Keratinocyte (primary cell): ENCODE results near the gene PADI6. TPM values are rescaled to one million over a fixed set of nuclear protein-coding genes. Genes with fewer than 3 reads are reported as not detected.

Source experiments
- DNase-seq: peaks from one replicate; pipeline ENCODE4 v3.0.0-alpha.2; 2011; ENCODE audit warnings: low read depth, missing footprints, low spot score
- FAIRE-seq: peaks from 2 replicates; lab custom pipeline; 2011; peaks lifted over from hg19 to GRCh38; lab: Jason Lieb, UNC
- H2AFZ ChIP-seq: 2 replicates; pipeline ENCODE4 v1.6.0; 2012; ENCODE audit warnings: low read length, control low read depth, inconsistent platforms; ENCODE audit not compliant: control insufficient read depth
- H3K27ac ChIP-seq: 2 replicates; pipeline ENCODE4 v1.5.1; 2011; ENCODE audit warnings: low read length; ENCODE audit not compliant: control insufficient read depth, insufficient read depth
- H3K27me3 ChIP-seq: 3 replicates; pipeline ENCODE4 v1.6.0; 2011; ENCODE audit warnings: low read length; ENCODE audit not compliant: control insufficient read depth, insufficient read depth; ENCODE audit errors: extremely low read depth
- H3K36me3 ChIP-seq, 2 experiments: 2 replicates in 1 of 2; 3 replicates in 1 of 2; pipeline ENCODE4 v1.5.1; 2011; ENCODE audit warnings: low read length in 2 of 2, mild to moderate bottlenecking in 1 of 2; ENCODE audit not compliant: control insufficient read depth in 2 of 2, insufficient read depth in 2 of 2; ENCODE audit errors: extremely low read depth in 1 of 2
- H3K4me1 ChIP-seq: 3 replicates; pipeline ENCODE4 v1.5.1; 2011; ENCODE audit warnings: low read length; ENCODE audit not compliant: control insufficient read depth, insufficient read depth; ENCODE audit errors: extremely low read depth
- H3K4me2 ChIP-seq: 3 replicates; pipeline ENCODE4 v1.6.0; 2011; ENCODE audit warnings: low read depth, low read length; ENCODE audit not compliant: control insufficient read depth, insufficient read depth; ENCODE audit errors: extremely low read depth
- H3K4me3 ChIP-seq, 3 experiments: fragments of 200-600 bp in 1 of 3; sonication (generic) in 1 of 3; 2 replicates in 2 of 3; 3 replicates in 1 of 3; pipeline ENCODE4 v1.5.1; 2011 to 2016; ENCODE audit warnings: low read length in 3 of 3, mild to moderate bottlenecking in 3 of 3, control low read depth in 2 of 3, inconsistent platforms in 1 of 3, low read depth in 1 of 3, mixed read lengths in 1 of 3, mixed run types in 1 of 3, moderate library complexity in 1 of 3; ENCODE audit not compliant: control insufficient read depth in 2 of 3, insufficient read depth in 2 of 3; ENCODE audit errors: extremely low read depth in 1 of 3
- H3K79me2 ChIP-seq: 2 replicates; pipeline ENCODE4 v1.6.0; 2012; ENCODE audit warnings: low read length; ENCODE audit not compliant: control insufficient read depth, insufficient read depth
- H3K9ac ChIP-seq: 3 replicates; pipeline ENCODE4 v1.6.0; 2011; ENCODE audit warnings: low read length; ENCODE audit not compliant: control insufficient read depth, insufficient read depth; ENCODE audit errors: extremely low read depth
- H3K9me1 ChIP-seq: 3 replicates; pipeline ENCODE4 v1.6.0; 2011; ENCODE audit warnings: low read length; ENCODE audit not compliant: control insufficient read depth, insufficient read depth; ENCODE audit errors: extremely low read depth
- H3K9me3 ChIP-seq: 2 replicates; pipeline ENCODE4 v1.5.1; 2012; ENCODE audit warnings: low read depth, low read length; ENCODE audit not compliant: control insufficient read depth
- H4K20me1 ChIP-seq: 3 replicates; pipeline ENCODE4 v1.6.0; 2011; ENCODE audit warnings: low read length; ENCODE audit not compliant: control insufficient read depth, insufficient read depth; ENCODE audit errors: extremely low read depth
- EZH2 ChIP-seq: IDR thresholded peaks from one replicate; pipeline ENCODE4 v1.6.1; 2012; ENCODE audit warnings: inconsistent platforms, mild to moderate bottlenecking, low read length, moderate library complexity
- dilution Hi-C: fragments of 300-500 bp; cut with MboI; formaldehyde crosslinking; loops from one replicate; pipeline ENCODE4 v1.7.0; 2020; ENCODE audit warnings: low sequenced_read_pairs; ENCODE audit not compliant: extremely low pct_ligation_motif_present
- polyA plus RNA-seq, 5 experiments: library from polyadenylated mRNA; depleted of rRNA in 3 of 5; stranded (reverse) in 3 of 5; stranded (forward) in 1 of 5; unstranded in 1 of 5; fragments of >200 nt; gene quantifications; 1 replicate in 1 of 5; 2 replicates in 3 of 5; 3 replicates in 1 of 5; pipeline versions ENCODE4 v1.2.1 to v1.2.3, GENCODE V29; 2011 to 2012; ENCODE audit warnings: missing spikeins in 2 of 5, low read depth in 1 of 5, low replicate concordance in 1 of 5
- TF ChIP-seq, protein P1 (sequence below), 3 experiments: IDR thresholded peaks in 1 of 3; conservative IDR thresholded peaks in 1 of 3; optimal IDR thresholded peaks in 1 of 3; 2 replicates in 2 of 3; 3 replicates in 1 of 3; pipeline versions ENCODE3 to v1.5.1; 2011; ENCODE audit warnings: low read length in 3 of 3, mild to moderate bottlenecking in 3 of 3, moderate library complexity in 2 of 3, control low read depth in 1 of 3, inconsistent platforms in 1 of 3; ENCODE audit not compliant: insufficient read depth in 2 of 3; ENCODE audit errors: extremely low read depth in 1 of 3

PADI6 gene
- polyA plus RNA-seq, 1 donor (not counting 4 experiments of a cell fraction or from before 2014, with no cell fraction given): not detected

DNA sequence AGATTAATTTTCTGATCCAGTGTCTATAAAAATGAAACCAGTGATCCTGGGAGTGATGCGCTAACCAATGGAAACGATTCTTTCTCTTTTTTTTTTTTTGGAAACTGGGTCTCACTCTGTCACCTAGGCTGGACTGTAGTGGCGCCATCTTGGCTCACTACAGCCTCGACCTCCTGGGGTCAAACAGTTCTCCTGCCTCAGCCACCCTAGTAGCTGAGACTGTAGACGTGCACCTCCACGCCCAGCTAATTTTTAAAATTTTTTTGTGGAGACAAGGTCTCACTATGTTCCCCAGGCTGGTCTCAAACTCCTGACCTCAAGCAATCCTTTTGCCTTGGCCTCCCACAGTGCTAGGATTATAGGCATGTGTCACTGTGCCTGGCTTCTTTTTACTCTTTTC, 70.8 kb downstream of the PADI6 start:
- no peak for FAIRE-seq
- no peak for TF ChIP-seq EZH2
- TF ChIP-seq, protein P1, sequence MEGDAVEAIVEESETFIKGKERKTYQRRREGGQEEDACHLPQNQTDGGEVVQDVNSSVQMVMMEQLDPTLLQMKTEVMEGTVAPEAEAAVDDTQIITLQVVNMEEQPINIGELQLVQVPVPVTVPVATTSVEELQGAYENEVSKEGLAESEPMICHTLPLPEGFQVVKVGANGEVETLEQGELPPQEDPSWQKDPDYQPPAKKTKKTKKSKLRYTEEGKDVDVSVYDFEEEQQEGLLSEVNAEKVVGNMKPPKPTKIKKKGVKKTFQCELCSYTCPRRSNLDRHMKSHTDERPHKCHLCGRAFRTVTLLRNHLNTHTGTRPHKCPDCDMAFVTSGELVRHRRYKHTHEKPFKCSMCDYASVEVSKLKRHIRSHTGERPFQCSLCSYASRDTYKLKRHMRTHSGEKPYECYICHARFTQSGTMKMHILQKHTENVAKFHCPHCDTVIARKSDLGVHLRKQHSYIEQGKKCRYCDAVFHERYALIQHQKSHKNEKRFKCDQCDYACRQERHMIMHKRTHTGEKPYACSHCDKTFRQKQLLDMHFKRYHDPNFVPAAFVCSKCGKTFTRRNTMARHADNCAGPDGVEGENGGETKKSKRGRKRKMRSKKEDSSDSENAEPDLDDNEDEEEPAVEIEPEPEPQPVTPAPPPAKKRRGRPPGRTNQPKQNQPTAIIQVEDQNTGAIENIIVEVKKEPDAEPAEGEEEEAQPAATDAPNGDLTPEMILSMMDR (optimal IDR thresholded peaks at IDR 0.05 in 1 of 3, IDR thresholded peaks at IDR 0.05 in 1 of 3, conservative IDR thresholded peaks at IDR 0.05 in 1 of 3; ENCODE audit: extremely low read depth in 1 of 3, insufficient read depth in 2 of 3, low read length in 3 of 3): no peak

DNA sequence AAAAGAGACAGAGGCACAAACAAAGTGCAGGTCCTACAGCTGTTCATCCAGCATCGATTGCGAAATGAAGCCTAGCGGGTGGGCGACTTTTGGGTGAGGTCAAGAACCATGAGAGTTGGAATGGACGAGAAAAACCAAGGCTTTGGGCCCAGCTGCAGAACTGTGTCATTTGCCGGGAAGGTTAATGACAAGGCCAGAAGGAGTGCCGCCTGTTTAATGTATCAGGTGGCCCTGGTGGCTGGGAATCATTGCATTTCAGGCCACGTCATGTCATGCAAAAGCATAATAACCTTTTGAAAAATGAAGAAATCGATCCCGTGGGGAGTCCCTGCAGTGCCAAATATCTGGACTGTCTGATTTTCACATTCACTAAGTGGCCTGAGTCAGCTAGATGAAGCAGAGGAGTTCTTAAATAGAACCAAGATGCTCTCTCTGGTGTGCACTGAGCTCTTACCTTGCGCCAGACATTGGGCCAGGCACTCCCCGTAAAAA, 75.6 kb downstream of the PADI6 start:
- TF ChIP-seq, protein P1 (optimal IDR thresholded peaks at IDR 0.05 in 1 of 3, IDR thresholded peaks at IDR 0.05 in 1 of 3, conservative IDR thresholded peaks at IDR 0.05 in 1 of 3; ENCODE audit: extremely low read depth in 1 of 3, insufficient read depth in 2 of 3, low read length in 3 of 3): no peak
- TF ChIP-seq EZH2: no peak
- dilution Hi-C loops: no loop called here
- no peak for FAIRE-seq
- Histone ChIP-seq H2AFZ (no peak overlapping the region), H3K27ac (no peak overlapping the region), H3K9me3 (no peaks in the 10 kb centered on the region), H3K27me3 (no peaks in the 10 kb centered on the region), H4K20me1 (no peaks in the 10 kb centered on the region), H3K4me3 (no peak overlapping the region), H3K9me1 (no peaks in the 10 kb centered on the region), H3K4me1 (peaks cover 12% of the 10 kb centered on the region), H3K36me3 (no peaks in the 10 kb centered on the region), H3K4me2 (no peak overlapping the region), H3K79me2 (no peaks in the 10 kb centered on the region), H3K9ac (no peak overlapping the region)
- no peak for DNase-seq

More for the DNA sequence above, 70.8 kb downstream of the PADI6 start:
- Histone ChIP-seq H3K9me1 (no peaks in the 10 kb centered on the region), H3K27me3 (no peaks in the 10 kb centered on the region), H2AFZ (no peak overlapping the region), H3K36me3 (no peaks in the 10 kb centered on the region), H3K9ac (peak overlapping the region; percentile 95), H3K9me3 (no peaks in the 10 kb centered on the region), H3K4me1 (peaks cover 39% of the 10 kb centered on the region), H3K79me2 (peaks cover 12% of the 10 kb centered on the region), H3K27ac (peak overlapping the region; percentile 99), H4K20me1 (no peaks in the 10 kb centered on the region), H3K4me3 (peak overlapping the region in 1 of 3 experiments; percentile 10), H3K4me2 (peak overlapping the region; percentile 67)
- no peak for DNase-seq
- dilution Hi-C loops: no loop called here

Other genes starting within 250 kb of the PADI6 start
- 0.96 to 2.1 TPM (median 1.0 TPM) in 3 replicates for gene PADI1, start 167.1 kb upstream of the PADI6 start, polyA plus RNA-seq
- gene PADI3, start 123.1 kb upstream of the PADI6 start, polyA plus RNA-seq: 4.2 to 6.1 TPM (median 5.2 TPM) in 3 replicates
- 0.03 to 0.32 TPM (median 0.05 TPM) in 3 replicates for gene PADI4, start 64.0 kb upstream of the PADI6 start, polyA plus RNA-seq
- gene RCC2, start 67.5 kb downstream of the PADI6 start, polyA plus RNA-seq: 29.4 to 103 TPM (median 45.2 TPM) in 3 replicates
- 2.4 to 5.1 TPM (median 2.8 TPM) in 3 replicates for gene ARHGEF10L, start 167.5 kb downstream of the PADI6 start, polyA plus RNA-seq